ENCODE results near the gene CSMD2. TPM values are rescaled to one million over a fixed set of nuclear protein-coding genes. Genes with fewer than 3 reads are reported as not detected.

Gene CSMD2
- total RNA-seq, 1 experiment from 2014 or later = not detected

DNA sequence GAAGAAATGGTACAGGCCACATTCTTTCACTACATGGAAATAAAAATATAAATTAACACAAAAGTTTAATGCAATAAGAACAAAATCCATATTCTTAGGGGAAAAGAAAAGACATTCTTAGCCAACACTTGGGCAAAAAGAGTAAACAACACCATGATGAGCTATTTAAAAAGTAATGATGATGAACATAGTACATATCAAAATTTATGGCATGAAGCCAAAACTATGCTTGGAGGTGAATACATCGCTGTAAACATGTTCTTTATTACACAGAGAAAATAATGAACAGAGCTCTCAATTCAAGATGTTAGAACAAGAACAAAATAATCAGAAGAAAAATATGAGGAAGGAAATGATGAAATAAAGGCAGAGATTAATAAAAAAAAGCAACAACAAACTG, 534.3 kb downstream of the CSMD2 start:
- no peak for DNase-seq (ENCODE audit: extremely low read depth, low read depth)

- no peak for DNase-seq (ENCODE audit: extremely low read depth, low read depth)
Observed at GRCh38 chr1:33626801-33627200, 538.2 kb downstream of the CSMD2 start.

GRCh38 chr1:33624991-33625870, 539.8 kb downstream of the CSMD2 start:
- no peak for DNase-seq (ENCODE audit: extremely low read depth, low read depth)

DNA sequence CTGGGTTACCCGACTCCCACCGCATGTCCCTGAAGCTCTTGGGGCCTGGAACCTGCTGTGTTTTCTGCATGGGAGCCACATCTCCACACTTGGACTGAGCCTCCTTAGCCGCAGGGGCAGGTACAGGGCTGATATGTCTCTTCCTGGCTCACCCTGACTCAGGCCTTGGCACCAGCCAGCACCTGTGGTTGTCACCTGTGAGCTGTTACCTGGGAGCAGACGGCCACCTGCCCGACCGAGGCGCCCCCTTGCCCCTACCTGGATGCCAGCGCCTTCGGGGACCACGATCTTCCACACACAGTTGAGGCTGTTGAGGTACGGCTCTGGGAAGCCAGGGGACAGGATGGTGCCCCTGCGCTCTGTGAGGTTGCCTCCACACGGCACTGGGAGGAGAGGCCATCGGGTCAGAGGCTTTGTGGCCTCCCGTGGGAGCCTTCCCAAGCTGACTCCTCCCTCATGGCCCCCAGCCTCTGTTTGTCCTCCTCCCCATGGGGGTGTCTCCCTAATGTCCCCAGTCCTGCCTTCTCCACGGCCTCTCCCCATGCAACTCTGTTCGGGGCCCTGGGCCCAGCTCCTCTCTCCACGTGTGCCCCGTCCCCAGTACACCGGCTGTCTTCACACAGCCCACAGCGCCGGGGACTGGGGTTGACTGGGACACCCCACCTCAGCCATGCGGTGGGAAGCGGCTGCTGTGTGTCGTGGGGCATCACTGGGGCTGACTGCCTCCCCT, 540.6 kb downstream of the CSMD2 start:
- no peak for DNase-seq (ENCODE audit: extremely low read depth, low read depth)

DNA sequence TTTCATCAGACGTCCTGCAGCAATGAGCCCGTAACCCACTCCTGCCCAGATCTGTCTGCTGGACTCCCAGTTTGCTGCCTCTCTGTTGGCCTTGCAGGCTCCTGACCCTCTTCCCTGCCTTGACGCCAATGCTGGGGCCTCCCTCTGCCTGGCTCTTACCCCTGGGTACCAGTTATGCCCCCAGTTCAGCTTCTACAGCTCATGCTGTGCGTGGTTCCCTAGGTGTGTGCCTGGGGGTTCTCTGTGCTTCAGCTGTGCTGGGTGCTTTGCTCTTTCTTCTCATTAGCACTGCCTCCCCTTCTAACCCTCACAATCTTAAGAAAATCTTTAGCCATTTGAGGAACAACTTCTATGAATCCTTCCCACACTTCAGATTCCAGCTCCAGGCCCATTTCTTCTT, 541.2 kb downstream of the CSMD2 start:
- DNase-seq (ENCODE audit: extremely low read depth, low read depth) = no peak

- DNase-seq (ENCODE audit: extremely low read depth, low read depth) = no peak
Observed at GRCh38 chr1:33622757-33623156, 542.3 kb downstream of the CSMD2 start.

- no peak for DNase-seq (ENCODE audit: extremely low read depth, low read depth)
Observed at GRCh38 chr1:33618636-33619035, 546.4 kb downstream of the CSMD2 start.

DNA sequence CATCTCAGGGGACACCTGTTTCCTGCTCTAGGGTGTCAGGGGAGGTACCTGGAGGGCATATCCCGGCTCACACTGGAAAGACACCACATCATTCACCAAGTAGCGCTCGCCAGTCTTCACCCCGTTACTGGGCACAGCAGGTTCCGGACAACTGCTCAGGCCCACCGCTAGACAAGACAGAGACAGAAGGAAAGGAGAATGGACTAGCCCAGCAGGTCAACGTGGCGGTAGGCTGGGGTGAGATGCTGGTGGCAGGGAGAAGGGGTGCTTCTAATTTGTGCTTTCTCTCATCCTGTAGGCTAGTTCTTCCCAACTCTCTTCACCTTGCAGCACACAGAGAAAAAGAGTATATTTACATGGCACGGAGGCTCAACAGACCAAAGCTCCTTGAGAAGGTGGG, 547.6 kb downstream of the CSMD2 start:
- no peak for DNase-seq (ENCODE audit: extremely low read depth, low read depth)

DNA sequence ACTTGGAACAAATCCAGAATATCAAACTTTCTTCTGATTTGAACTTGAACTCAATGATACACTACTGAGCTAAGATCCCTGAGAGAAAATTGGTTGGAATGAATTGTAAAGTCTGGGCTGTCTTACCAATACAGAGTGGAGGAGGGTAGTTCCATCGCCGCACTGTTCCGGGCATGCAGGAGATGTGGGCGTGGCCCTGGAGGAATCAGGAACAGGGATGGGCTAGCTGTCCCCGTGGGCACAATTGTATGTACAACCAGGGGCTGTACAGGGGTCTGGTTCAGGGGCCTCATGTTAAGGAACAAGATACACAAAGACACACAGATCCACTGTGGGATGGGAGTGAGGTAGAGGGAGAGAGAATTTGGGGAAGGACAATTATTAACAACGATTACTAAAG, 548.2 kb downstream of the CSMD2 start:
- no peak for DNase-seq (ENCODE audit: extremely low read depth, low read depth)

GRCh38 chr1:33615546-33615945, 549.5 kb downstream of the CSMD2 start:
- no peak for DNase-seq (ENCODE audit: extremely low read depth, low read depth)

DNA sequence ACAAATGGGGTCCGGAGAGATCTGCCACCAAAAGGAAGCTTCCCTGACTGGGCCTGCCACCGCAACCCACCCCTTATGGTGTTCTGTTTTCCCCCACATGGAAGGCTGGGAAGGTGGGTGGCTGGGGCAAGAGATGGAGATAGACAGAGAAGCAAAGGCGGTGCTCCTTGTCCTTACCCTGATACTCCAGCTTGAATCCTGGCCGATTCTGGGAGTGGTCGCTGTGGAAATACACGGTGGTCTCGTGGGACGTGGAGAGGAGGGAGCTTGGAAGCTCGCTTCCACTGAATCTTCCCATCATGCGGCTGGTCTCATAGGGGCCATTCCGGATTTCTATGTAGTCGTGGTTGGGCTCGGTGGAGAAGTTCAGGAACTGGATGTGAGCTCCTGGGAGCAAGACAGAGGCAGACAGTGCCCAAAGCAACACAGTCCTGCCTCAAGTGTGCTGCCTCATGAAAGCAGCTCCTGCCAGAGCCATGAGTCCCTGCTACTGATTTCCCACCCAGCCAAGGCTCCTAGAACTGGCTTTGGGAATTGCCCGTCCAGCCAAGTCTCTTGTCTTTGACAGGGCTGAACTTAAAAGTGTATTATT, 554.1 kb downstream of the CSMD2 start:
- DNase-seq (ENCODE audit: extremely low read depth, low read depth) = no peak

- no peak for DNase-seq (ENCODE audit: extremely low read depth, low read depth)
Observed at GRCh38 chr1:33610391-33610790, 554.6 kb downstream of the CSMD2 start.

DNA sequence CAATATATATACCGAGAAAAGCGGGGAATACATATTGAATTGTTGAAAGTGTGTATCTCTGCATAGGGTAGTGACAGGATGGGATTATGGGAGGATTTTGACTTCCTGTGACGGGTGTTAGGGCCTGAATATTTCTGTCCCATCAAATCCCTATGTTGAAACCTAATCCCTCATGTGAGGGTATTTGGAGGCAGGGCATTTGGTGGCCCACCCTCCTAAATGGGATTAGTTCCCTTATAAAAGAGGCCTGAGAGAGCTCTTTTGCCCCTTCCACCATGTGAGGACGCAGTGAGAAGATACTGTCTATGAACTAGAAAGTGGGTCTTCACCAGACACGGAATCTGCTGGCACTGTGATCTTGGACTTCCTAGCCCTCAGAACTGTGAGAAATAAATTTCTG, 555.3 kb downstream of the CSMD2 start:
- DNase-seq (ENCODE audit: extremely low read depth, low read depth) = no peak

DNA sequence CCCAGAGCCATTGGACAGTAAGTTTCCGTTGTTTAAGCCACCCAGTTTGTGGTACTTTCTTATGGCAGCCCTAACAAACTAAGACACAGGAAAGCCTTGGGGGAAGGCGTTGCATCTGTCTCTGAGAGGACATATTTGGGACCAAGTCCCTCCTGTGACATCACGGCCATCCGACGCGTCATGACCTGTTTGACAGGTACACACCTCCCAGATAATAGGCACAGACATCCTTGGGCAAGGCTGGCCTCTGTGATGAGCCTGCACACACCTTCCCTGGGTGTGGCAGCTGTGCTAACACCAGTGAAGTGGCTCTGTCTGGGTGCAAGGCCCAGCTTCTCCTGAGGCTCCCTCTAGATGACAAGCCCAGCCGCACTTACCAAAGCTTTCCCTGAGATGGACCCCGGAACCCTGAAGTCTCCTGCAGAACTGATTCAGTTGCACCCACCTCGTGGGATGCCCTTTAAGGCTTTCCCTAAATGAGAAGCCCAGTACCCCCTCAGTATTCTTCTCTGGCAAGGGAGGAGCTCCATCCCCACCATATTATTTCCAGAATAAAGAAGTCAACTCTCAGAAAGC, 556.1 kb downstream of the CSMD2 start:
- no peak for DNase-seq (ENCODE audit: extremely low read depth, low read depth)

GRCh38 chr1:33607444-33608005, 557.5 kb downstream of the CSMD2 start:
- no peak for DNase-seq (ENCODE audit: extremely low read depth, low read depth)

- no peak for DNase-seq (ENCODE audit: extremely low read depth, low read depth)
Observed at GRCh38 chr1:33606272-33606671, 558.8 kb downstream of the CSMD2 start.

- no peak for DNase-seq (ENCODE audit: extremely low read depth, low read depth)
Observed at GRCh38 chr1:33602271-33602670, 562.8 kb downstream of the CSMD2 start.

GRCh38 chr1:33601751-33602150, 563.3 kb downstream of the CSMD2 start:
- no peak for DNase-seq (ENCODE audit: extremely low read depth, low read depth)

GRCh38 chr1:33599516-33600115, 565.4 kb downstream of the CSMD2 start:
- DNase-seq (ENCODE audit: extremely low read depth, low read depth) = no peak

GRCh38 chr1:33588726-33589125, 576.3 kb downstream of the CSMD2 start:
- no peak for DNase-seq (ENCODE audit: extremely low read depth, low read depth)

DNA sequence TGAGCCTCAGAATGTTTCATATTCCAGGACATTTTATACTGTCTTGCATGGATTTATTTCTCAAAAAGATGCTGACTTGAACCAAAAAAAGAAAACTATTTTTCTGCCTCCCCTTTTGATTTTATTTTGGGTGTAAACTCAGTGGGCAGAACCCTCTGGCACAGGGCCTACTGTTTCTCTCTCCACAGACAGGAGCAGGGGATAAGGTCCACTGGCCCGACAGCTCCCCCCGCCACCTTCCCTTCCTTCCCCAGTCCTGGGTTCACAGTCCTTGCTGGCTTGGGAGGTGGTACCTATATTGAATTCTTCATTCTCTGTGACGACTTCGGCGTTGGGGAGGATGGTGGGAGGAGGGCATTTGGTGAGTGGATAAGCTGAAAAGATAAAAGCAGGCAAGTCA, 578.2 kb downstream of the CSMD2 start:
- DNase-seq (ENCODE audit: extremely low read depth, low read depth) = no peak

Data from NCI-H460 (cell line).